ENCODE results near the gene CD7. TPM values are rescaled to one million over a fixed set of nuclear protein-coding genes. Genes with fewer than 3 reads are reported as not detected.
A peak's percentile ranks its signal among the peaks of the same experiment; 100 is the strongest.

Gene CD7
- total and polyA plus RNA-seq, 9 of the 15 experiments (the other 6 are each of a cell fraction or from before 2014, with no cell fraction given) = 0.21 to 0.35 TPM; not detected in 7

DNA sequence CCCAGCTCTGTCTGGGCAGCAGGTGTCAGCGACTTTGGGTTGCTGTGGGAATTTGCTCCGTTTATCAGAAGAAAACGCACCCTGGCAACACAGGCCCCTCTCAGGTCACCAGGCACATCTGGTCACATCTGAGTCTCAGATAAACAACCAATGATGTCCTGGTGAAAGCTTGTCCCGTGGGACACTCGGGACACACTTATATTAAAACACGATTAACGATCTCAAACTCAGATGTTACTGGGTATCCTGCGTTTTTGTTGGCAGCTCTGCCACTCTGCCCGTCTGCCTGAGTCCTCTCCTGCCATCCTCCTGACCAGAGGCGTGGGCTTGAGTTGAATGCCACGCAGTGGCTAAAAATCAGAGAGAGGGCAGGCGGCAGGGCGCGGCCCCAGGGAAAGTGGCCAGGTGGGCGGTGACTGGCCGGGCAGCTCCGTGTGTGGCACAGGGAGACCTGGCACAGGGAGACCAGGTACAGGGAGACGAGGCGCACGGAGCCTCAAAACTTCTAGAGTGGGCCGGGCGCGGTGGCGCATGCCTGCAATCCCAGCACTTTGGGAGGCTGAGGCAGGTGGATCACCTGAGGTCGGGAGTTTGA, 14.0 kb upstream of the CD7 start:
- Histone ChIP-seq H3K36me3 (ENCODE audit: control insufficient read depth, insufficient read depth, low read length) (no peaks in the 10 kb centered on the region), H3K79me2 (ENCODE audit: control insufficient read depth, insufficient read depth, low read length) (peaks cover 11% of the 10 kb centered on the region; the same call in 2 of the 3 replicates), H3K4me3 (no peak overlapping the region), H3K27ac (ENCODE audit: extremely low read depth, low read depth, low read length) (no peak overlapping the region), H3K4me1 (replicated peaks in 1 of 2; ENCODE audit: control insufficient read depth in 2 of 2, insufficient read depth in 2 of 2, low read length in 2 of 2) (peaks cover 37 to 99% of the 10 kb centered on the region in 2 experiments), H2AFZ (ENCODE audit: low read depth, low read length) (no peak overlapping the region), H3K9me1 (ENCODE audit: control insufficient read depth, insufficient read depth, low read length) (no peaks in the 10 kb centered on the region), H3K4me2 (ENCODE audit: insufficient read depth, low read length) (no peak overlapping the region), H4K20me1 (replicated peaks; ENCODE audit: control insufficient read depth, insufficient read depth, low read length) (no peaks in the 10 kb centered on the region), H3K9me3 (replicated peaks; ENCODE audit: control insufficient read depth, insufficient read depth, low read depth, low read length) (no peaks in the 10 kb centered on the region), H3K27me3 (ENCODE audit: control insufficient read depth in 2 of 2, insufficient read depth in 2 of 2, low read length in 2 of 2) (no peaks in the 10 kb centered on the region), H3K9ac (ENCODE audit: insufficient read depth in 1 of 2, low read depth in 2 of 2, low read length in 2 of 2) (0 out of 4 replicates have a peak overlapping the region, but pooled peaks of 1 of the 2 experiments have one; percentile 20)
- in situ Hi-C loops (cut with MboI) (no loop called here), intact Hi-C loops (cut with micrococcal nuclease) (no loop called here)
- DNase-seq (ENCODE audit: extremely low read depth in 1 of 4, low spot score in 3 of 4) (no peak), FAIRE-seq (peak; percentile 11), ATAC-seq (no peak)
- 81% methylated on average over 25 of the region's 25 CpGs for WGBS (ENCODE audit: insufficient coverage, low coverage, missing lambda C conversion rate)
- TF ChIP-seq HCFC1 (IDR thresholded peaks at IDR 0.05; ENCODE audit: low read depth, low read length) (no peak), GABPB1 (CRISPR knock-in tag; IDR thresholded peaks at IDR 0.05) (peak; percentile 45; the same call in 1 of the 2 replicates), CHD1 (IDR thresholded peaks at IDR 0.05; ENCODE audit: low read length) (no peak)
- TF ChIP-seq, protein P1, sequence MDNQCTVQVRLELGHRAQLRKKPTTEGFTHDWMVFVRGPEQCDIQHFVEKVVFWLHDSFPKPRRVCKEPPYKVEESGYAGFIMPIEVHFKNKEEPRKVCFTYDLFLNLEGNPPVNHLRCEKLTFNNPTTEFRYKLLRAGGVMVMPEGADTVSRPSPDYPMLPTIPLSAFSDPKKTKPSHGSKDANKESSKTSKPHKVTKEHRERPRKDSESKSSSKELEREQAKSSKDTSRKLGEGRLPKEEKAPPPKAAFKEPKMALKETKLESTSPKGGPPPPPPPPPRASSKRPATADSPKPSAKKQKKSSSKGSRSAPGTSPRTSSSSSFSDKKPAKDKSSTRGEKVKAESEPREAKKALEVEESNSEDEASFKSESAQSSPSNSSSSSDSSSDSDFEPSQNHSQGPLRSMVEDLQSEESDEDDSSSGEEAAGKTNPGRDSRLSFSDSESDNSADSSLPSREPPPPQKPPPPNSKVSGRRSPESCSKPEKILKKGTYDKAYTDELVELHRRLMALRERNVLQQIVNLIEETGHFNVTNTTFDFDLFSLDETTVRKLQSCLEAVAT (IDR thresholded peaks at IDR 0.05) = 0 out of 4 replicates have a peak, but pooled peaks of 1 of the 2 experiments have one; percentile 14
- BruUV-seq (replicated peaks) = no TSS peak
- ChIA-PET POLR2A (interaction anchor here (0.6 to 1.2 kb wide), 4 partner anchors 14 to 120 kb away, joined by 3 to 4 read pairs (median 4); no protein-coding TSS in a partner anchor), CTCF (ENCODE audit: low intra/inter-chr PET ratio) (no interaction called here)

Measured in K562 (cell line).